Measurements from ENCODE around the gene CNIH4.

The CNIH4 gene

GRCh38 chr1:224368409-224368808 lies 11.7 kb downstream of the CNIH4 start:
- no peak overlapping the region for H3K27ac Mint-ChIP-seq
- H3K4me1 Mint-ChIP-seq: peaks cover 8 to 47% of the 10 kb centered on the region in 2 donors
- peaks cover 27 to 58% of the 10 kb centered on the region in 2 donors for H3K36me3 Mint-ChIP-seq
- ATAC-seq (replicated peaks): peak; percentile 79 to 87
- H3K4me3 Mint-ChIP-seq: no peak overlapping the region
- no peak for DNase-seq
- H3K9me3 Mint-ChIP-seq: no peaks in the 10 kb centered on the region
- H3K27me3 Mint-ChIP-seq: no peaks in the 10 kb centered on the region

GRCh38 chr1:224373008-224373590 lies 16.4 kb downstream of the CNIH4 start:
- no peaks in the 10 kb centered on the region for H3K27me3 Mint-ChIP-seq
- peaks cover 4 to 27% of the 10 kb centered on the region in 2 donors for H3K4me1 Mint-ChIP-seq
- H3K9me3 Mint-ChIP-seq: no peaks in the 10 kb centered on the region
- no peak overlapping the region for H3K27ac Mint-ChIP-seq
- no peak for ATAC-seq (replicated peaks)
- no peak overlapping the region for H3K4me3 Mint-ChIP-seq
- peaks cover 48 to 74% of the 10 kb centered on the region in 2 donors for H3K36me3 Mint-ChIP-seq
- DNase-seq: no peak

GRCh38 chr1:224375059-224375458 lies 18.4 kb downstream of the CNIH4 start:
- ATAC-seq (replicated peaks): no peak
- H3K4me3 Mint-ChIP-seq: no peak overlapping the region

GRCh38 chr1:224377676-224378006 lies 21.0 kb downstream of the CNIH4 start:
- DNase-seq (no peak), ATAC-seq (replicated peaks) (peak; percentile 53 to 58)
- H3K4me1 Mint-ChIP-seq: peaks cover 15 to 51% of the 10 kb centered on the region in 2 donors
- no peak overlapping the region for H3K27ac Mint-ChIP-seq
- peaks cover 43 to 60% of the 10 kb centered on the region in 2 donors for H3K36me3 Mint-ChIP-seq
- H3K4me3 Mint-ChIP-seq: no peak overlapping the region
- H3K9me3 Mint-ChIP-seq: no peaks in the 10 kb centered on the region
- H3K27me3 Mint-ChIP-seq: no peaks in the 10 kb centered on the region

More at GRCh38 chr1:224375059-224375458, 18.4 kb downstream of the CNIH4 start:
- Mint-ChIP-seq H3K36me3 (peaks cover 49 to 68% of the 10 kb centered on the region in 2 donors), H3K9me3 (no peaks in the 10 kb centered on the region), H3K27ac (no peak overlapping the region), H3K27me3 (no peaks in the 10 kb centered on the region), H3K4me1 (peaks cover 12 to 29% of the 10 kb centered on the region in 2 donors)
- DNase-seq: no peak

- Mint-ChIP-seq H3K36me3 (peaks cover 31 to 52% of the 10 kb centered on the region in 2 donors), H3K9me3 (no peaks in the 10 kb centered on the region), H3K27ac (peak overlapping the region; percentile 62), H3K4me3 (no peak overlapping the region), H3K27me3 (no peaks in the 10 kb centered on the region), H3K4me1 (peaks cover 17 to 51% of the 10 kb centered on the region in 2 donors)
- no peak for DNase-seq
- ATAC-seq (replicated peaks): peak; percentile 50 to 63
These were observed 22.4 kb downstream of the CNIH4 start for GRCh38 chr1:224378855-224379631.

GRCh38 chr1:224380003-224380402 lies 23.3 kb downstream of the CNIH4 start:
- H3K4me1 Mint-ChIP-seq: peaks cover 17 to 51% of the 10 kb centered on the region in 2 donors
- peak overlapping the region in 1 of 2 donors; percentile 43 for H3K4me3 Mint-ChIP-seq
- DNase-seq (no peak), ATAC-seq (replicated peaks) (peak; percentile 75 to 80)
- H3K36me3 Mint-ChIP-seq: peaks cover 32 to 45% of the 10 kb centered on the region in 2 donors
- peak overlapping the region; percentile 2 for H3K27ac Mint-ChIP-seq
- H3K9me3 Mint-ChIP-seq: no peaks in the 10 kb centered on the region
- no peaks in the 10 kb centered on the region for H3K27me3 Mint-ChIP-seq

GRCh38 chr1:224381880-224382548 lies 25.3 kb downstream of the CNIH4 start:
- Mint-ChIP-seq H3K4me3 (no peak overlapping the region), H3K36me3 (peaks cover 23 to 36% of the 10 kb centered on the region in 2 donors), H3K27ac (peak overlapping the region; percentile 39), H3K4me1 (peaks cover 17 to 50% of the 10 kb centered on the region in 2 donors), H3K27me3 (no peaks in the 10 kb centered on the region), H3K9me3 (no peaks in the 10 kb centered on the region)
- DNase-seq (no peak), ATAC-seq (replicated peaks) (peak; percentile 33 to 56)

GRCh38 chr1:224383218-224383617 lies 26.5 kb downstream of the CNIH4 start:
- no peak overlapping the region for H3K4me3 Mint-ChIP-seq
- peaks cover 13 to 27% of the 10 kb centered on the region in 2 donors for H3K36me3 Mint-ChIP-seq
- H3K9me3 Mint-ChIP-seq: no peaks in the 10 kb centered on the region
- H3K27ac Mint-ChIP-seq: peak overlapping the region; percentile 59
- no peaks in the 10 kb centered on the region for H3K27me3 Mint-ChIP-seq
- ATAC-seq (replicated peaks): no peak
- DNase-seq: no peak
- peaks cover 15 to 39% of the 10 kb centered on the region in 2 donors for H3K4me1 Mint-ChIP-seq

GRCh38 chr1:224387302-224387912 lies 30.7 kb downstream of the CNIH4 start:
- H3K36me3 Mint-ChIP-seq: peaks cover 19 to 32% of the 10 kb centered on the region in 2 donors
- peaks cover 2% of the 10 kb centered on the region in 2 donors for H3K4me1 Mint-ChIP-seq
- H3K9me3 Mint-ChIP-seq: no peaks in the 10 kb centered on the region
- H3K27me3 Mint-ChIP-seq: no peaks in the 10 kb centered on the region
- no peak overlapping the region for H3K4me3 Mint-ChIP-seq
- no peak for ATAC-seq (replicated peaks)
- no peak overlapping the region for H3K27ac Mint-ChIP-seq
- no peak for DNase-seq

- Mint-ChIP-seq H3K4me1 (peaks cover 0 to 2% of the 10 kb centered on the region in 2 donors), H3K36me3 (peaks cover 21 to 33% of the 10 kb centered on the region in 2 donors), H3K27ac (no peak overlapping the region), H3K4me3 (no peak overlapping the region), H3K9me3 (no peaks in the 10 kb centered on the region), H3K27me3 (no peaks in the 10 kb centered on the region)
- ATAC-seq (replicated peaks) (no peak), DNase-seq (no peak)
These were observed 31.3 kb downstream of the CNIH4 start for GRCh38 chr1:224387943-224388342.

GRCh38 chr1:224390517-224390916 lies 33.8 kb downstream of the CNIH4 start:
- Mint-ChIP-seq H3K36me3 (peaks cover 16 to 41% of the 10 kb centered on the region in 2 donors), H3K4me3 (no peak overlapping the region), H3K9me3 (no peaks in the 10 kb centered on the region), H3K27ac (no peak overlapping the region), H3K4me1 (no peaks in the 10 kb centered on the region), H3K27me3 (no peaks in the 10 kb centered on the region)
- ATAC-seq (replicated peaks) (no peak), DNase-seq (no peak)

GRCh38 chr1:224392411-224393249 lies 36.0 kb downstream of the CNIH4 start:
- ATAC-seq (replicated peaks) (no peak), DNase-seq (no peak)
- Mint-ChIP-seq H3K27ac (no peak overlapping the region), H3K4me1 (no peaks in the 10 kb centered on the region), H3K9me3 (no peaks in the 10 kb centered on the region), H3K4me3 (no peak overlapping the region), H3K27me3 (no peaks in the 10 kb centered on the region), H3K36me3 (peaks cover 25 to 44% of the 10 kb centered on the region in 2 donors)

- Mint-ChIP-seq H3K4me1 (no peaks in the 10 kb centered on the region), H3K36me3 (peaks cover 25 to 41% of the 10 kb centered on the region in 2 donors), H3K27me3 (no peaks in the 10 kb centered on the region), H3K9me3 (no peaks in the 10 kb centered on the region), H3K27ac (peak overlapping the region; percentile 65), H3K4me3 (no peak overlapping the region)
- ATAC-seq (replicated peaks) (no peak), DNase-seq (no peak)
These were observed 36.6 kb downstream of the CNIH4 start for GRCh38 chr1:224393294-224393693.

Data from stimulated activated naive B cell treated with anti-CD40 and anti-IgM and Interleukin-4, amounts not matched to agents 10 μg/mL and 1 μg/mL and 100 μg/mL, for 72 hours (primary cell).